Glomerular visceral epithelial cell (primary cell): ENCODE results near the gene OLFML1.

Experiments used
- DNase-seq: peaks from one replicate; pipeline ENCODE4 v3.0.0-alpha.2; 2016; ENCODE audit errors: extremely low spot score

OLFML1 gene

GRCh38 chr11:7559398-7560283 is 74.3 kb downstream of the OLFML1 start:
- DNase-seq, result no peak
